Lung (tissue), 12 donors: Measurements from ENCODE around the gene CLP1. TPM values are rescaled to one million over a fixed set of nuclear protein-coding genes. Genes with fewer than 3 reads are reported as not detected.
"Not testable (repeated sequence)": the region's sequence is repeated elsewhere in the genome, so short reads cannot be mapped to it uniquely, and the experiment has no call there.

ENCODE experiments used
- ATAC-seq: fragments of 200-7000 bp; cut with Tn5 transposase; one replicate; pipeline ENCODE4 v1.9.1; 2020; ENCODE audit warnings: moderate number of reproducible peaks; ENCODE audit not compliant: insufficient read depth, low FRiP score
- DNase-seq, 3 donors: peaks; one replicate each; pipeline ENCODE4 v3.0.0-alpha.2; 2013 to 2017
- H3K27ac ChIP-seq, 2 donors: one replicate each; pipeline ENCODE4 v1.5.1; 2013; ENCODE audit warnings: mild to moderate bottlenecking in 2 of 2, moderate library complexity in 2 of 2, control low read depth in 1 of 2, inconsistent platforms in 1 of 2, low read depth in 1 of 2, low read length in 1 of 2
- H3K27me3 ChIP-seq, 3 donors: one replicate each; pipeline ENCODE4 v1.5.1; 2013; ENCODE audit warnings: low read length in 2 of 3; ENCODE audit not compliant: control insufficient read depth in 3 of 3, insufficient read depth in 3 of 3
- H3K36me3 ChIP-seq, 4 donors: one replicate each; pipeline ENCODE4 v1.5.1; 2013; ENCODE audit warnings: low read length in 4 of 4, mild to moderate bottlenecking in 1 of 4, moderate library complexity in 1 of 4; ENCODE audit not compliant: control insufficient read depth in 4 of 4, insufficient read depth in 4 of 4
- H3K4me1 ChIP-seq, 5 donors: one replicate each; pipeline ENCODE4 v1.5.1; 2013; ENCODE audit warnings: low read length in 5 of 5, mild to moderate bottlenecking in 2 of 5, moderate library complexity in 1 of 5; ENCODE audit not compliant: control insufficient read depth in 5 of 5, insufficient read depth in 5 of 5
- H3K4me3 ChIP-seq: one replicate; pipeline ENCODE4 v1.5.1; 2013; ENCODE audit warnings: mild to moderate bottlenecking, control low read depth, moderate library complexity
- H3K9ac ChIP-seq, 2 donors: one replicate each; pipeline ENCODE4 v1.5.1; 2013; ENCODE audit warnings: low read length in 2 of 2, control low read depth in 1 of 2; ENCODE audit not compliant: insufficient read depth in 1 of 2
- H3K9me3 ChIP-seq, 4 donors: one replicate each; pipeline ENCODE4 v1.5.1; 2013; ENCODE audit warnings: low read length in 3 of 4, mild to moderate bottlenecking in 1 of 4, moderate library complexity in 1 of 4; ENCODE audit not compliant: control insufficient read depth in 4 of 4, insufficient read depth in 3 of 4
- CTCF ChIP-seq: IDR thresholded peaks from 2 replicates; pipeline ENCODE4 v1.5.1; 2012; ENCODE audit warnings: mild to moderate bottlenecking; ENCODE audit errors: control extremely low read depth, extremely low read depth
- WGBS, 2 donors: extraction: QIAGEN DNeasy Blood & Tissue Kit; methylation state at CpG; one replicate each; pipeline ENCODE4 v1.1.7; 2013; 5-methylcytosine and 5-hydroxymethylcytosine counted together
- polyA plus RNA-seq, 2 donors: library from polyadenylated mRNA; stranded (reverse); fragments of 200-250 nt; gene quantifications; one replicate each; pipeline ENCODE4 v1.2.1, GENCODE V29; 2013
- total RNA-seq, 2 donors: library from RNA; depleted of rRNA in 1 of 2; stranded (reverse); fragments of >200 nt in 1 of 2; gene quantifications; one replicate each; pipeline ENCODE4 v1.2.1, GENCODE V29; 2014 to 2021
- donor health status: control.
- donor health status: control.
- donor health status: Bipolar disorder and iron deficiency.
- donor health status: healthy.
- donor health status: DM: yes; HTN: yes; CAD: no.

CLP1 gene
- total and polyA plus RNA-seq, 4 donors: 6.5 to 16.6 (median 9.7) TPM

- Histone ChIP-seq H3K4me1 (peaks cover 0 to 23% (median under 1%) of the 10 kb centered on the region in 5 donors), H3K4me3 (no peak overlapping the region), H3K9ac (no peak overlapping the region), H3K27me3 (no peaks in the 10 kb centered on the region), H3K36me3 (peaks cover 18 to 30% (median 27%) of the 10 kb centered on the region in 4 donors), H3K9me3 (no peaks in the 10 kb centered on the region), H3K27ac (no peak overlapping the region)
- DNase-seq (no peak), ATAC-seq (no peak)
- WGBS, 2 donors: 93 to 97% methylated on average over 2 of the region's 2 CpGs
- no peak for TF ChIP-seq CTCF
Measured at GRCh38 chr11:57680552-57680874, 23.0 kb downstream of the CLP1 start.

DNA sequence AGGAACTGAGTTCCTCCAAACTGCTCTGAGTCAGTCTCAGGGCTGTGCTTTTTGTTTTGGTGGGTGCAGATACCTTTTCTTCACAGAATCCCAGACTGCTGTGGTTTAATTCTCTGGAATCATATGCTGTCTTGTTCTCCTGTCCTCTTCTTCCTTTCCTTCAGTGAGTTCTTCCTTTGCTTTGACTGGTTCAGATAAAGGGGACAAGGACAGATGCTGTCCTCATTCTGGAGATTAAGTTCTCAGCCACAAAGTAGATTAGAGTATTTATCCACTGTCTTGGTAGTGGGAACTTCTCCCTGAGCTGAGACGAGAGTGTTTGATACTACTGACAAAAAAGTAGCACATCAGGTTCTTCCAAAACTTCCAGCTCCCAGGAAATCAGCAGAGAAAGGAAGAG, 23.6 kb downstream of the CLP1 start:
- no peak overlapping the region for H3K4me3 ChIP-seq
- no peak overlapping the region for H3K9ac ChIP-seq
- ATAC-seq (no peak), DNase-seq (no peak)
- TF ChIP-seq CTCF: no peak
- no peak overlapping the region for H3K27ac ChIP-seq
- H3K4me1 ChIP-seq: peaks cover 0 to 21% (median 0%) of the 10 kb centered on the region in 5 donors
- H3K27me3 ChIP-seq: no peaks in the 10 kb centered on the region
- peaks cover 18 to 31% (median 29%) of the 10 kb centered on the region in 4 donors for H3K36me3 ChIP-seq
- no peaks in the 10 kb centered on the region for H3K9me3 ChIP-seq
- 63 to 81% methylated on average over 1 of the region's 1 CpG for WGBS, 2 donors

- H3K4me1 ChIP-seq, H3K27ac ChIP-seq, H3K9ac ChIP-seq, H3K4me3 ChIP-seq, DNase-seq, H3K27me3 ChIP-seq, ATAC-seq, H3K9me3 ChIP-seq: not testable (repeated sequence)
- peaks cover 40 to 55% (median 49%) of the 10 kb centered on the region in 4 donors for H3K36me3 ChIP-seq
- 98 to 99% methylated on average over 5 of the region's 5 CpGs for WGBS, 2 donors
Measured at GRCh38 chr11:57690474-57690873, 32.9 kb downstream of the CLP1 start.

DNA sequence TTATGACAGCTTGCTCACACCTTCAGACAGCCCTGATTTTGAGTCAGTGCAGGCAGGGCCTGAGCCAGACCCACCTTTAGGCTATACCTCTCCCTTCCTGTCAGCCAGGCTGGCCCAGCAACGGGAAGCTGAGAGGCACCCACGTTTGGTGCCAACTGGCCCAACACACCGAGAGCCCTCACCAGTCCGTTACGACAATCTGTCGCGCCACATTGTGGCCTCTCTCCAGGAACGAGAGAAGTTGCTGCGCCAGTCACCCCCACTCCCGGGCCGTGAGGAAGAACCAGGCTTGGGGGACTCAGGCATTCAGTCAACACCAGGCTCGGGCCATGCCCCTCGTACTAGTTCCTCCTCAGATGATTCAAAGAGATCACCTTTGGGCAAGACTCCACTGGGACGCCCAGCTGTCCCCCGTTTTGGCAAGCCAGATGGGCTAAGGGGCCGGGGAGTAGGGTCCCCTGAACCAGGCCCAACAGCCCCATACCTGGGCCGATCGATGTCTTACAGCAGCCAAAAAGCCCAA, 41.3 kb downstream of the CLP1 start:
- Histone ChIP-seq H3K27ac (no peak overlapping the region), H3K36me3 (peaks cover 32 to 50% (median 35%) of the 10 kb centered on the region in 4 donors), H3K27me3 (no peaks in the 10 kb centered on the region), H3K9ac (no peak overlapping the region), H3K4me3 (no peak overlapping the region), H3K4me1 (no peaks in the 10 kb centered on the region), H3K9me3 (no peaks in the 10 kb centered on the region)
- 92 to 95% methylated on average over 18 of the region's 18 CpGs for WGBS, 2 donors
- no peak for TF ChIP-seq CTCF
- no peak for DNase-seq
- ATAC-seq: no peak
